ENCODE results near the gene ATRAID. TPM values are rescaled to one million over a fixed set of nuclear protein-coding genes. Genes with fewer than 3 reads are reported as not detected.

Gene ATRAID
- total RNA-seq, 1 donor, result 216 TPM

DNA sequence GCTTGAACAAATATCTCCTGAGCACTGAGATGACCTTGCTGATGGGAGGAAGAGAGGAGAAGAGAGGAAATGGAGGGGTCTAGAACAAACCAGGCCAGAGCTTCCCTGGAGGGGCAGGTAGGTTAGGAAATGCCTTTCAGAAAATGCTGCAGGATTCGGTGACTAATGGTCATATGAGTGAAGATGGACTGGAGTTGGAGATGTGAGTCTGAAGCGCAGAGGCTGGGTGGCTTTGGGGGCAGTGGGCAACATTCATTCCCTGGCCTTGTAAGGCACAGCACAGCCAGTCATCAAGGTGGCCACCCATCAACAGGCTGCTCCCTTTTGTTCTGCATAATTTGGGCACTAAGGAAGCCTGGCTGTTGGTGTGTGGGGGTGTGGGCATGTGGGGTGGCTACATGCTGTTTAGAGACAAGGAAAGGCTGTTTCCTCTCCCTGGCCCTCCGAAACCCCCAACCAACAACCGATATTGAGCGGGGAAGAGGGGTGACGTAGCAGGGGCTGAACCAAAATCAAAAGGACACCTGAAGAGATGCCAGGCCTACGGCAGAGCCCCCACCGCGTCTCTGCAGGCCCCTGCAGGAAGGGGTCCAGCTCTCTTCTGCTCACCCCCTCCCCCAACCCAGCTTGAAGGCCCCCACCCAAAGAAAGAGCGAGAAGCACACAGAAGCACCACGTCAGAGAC is 49.5 kb downstream of the ATRAID start:
- DNase-seq (ENCODE audit: low read depth), result no peak
- TF ChIP-seq, protein P1, sequence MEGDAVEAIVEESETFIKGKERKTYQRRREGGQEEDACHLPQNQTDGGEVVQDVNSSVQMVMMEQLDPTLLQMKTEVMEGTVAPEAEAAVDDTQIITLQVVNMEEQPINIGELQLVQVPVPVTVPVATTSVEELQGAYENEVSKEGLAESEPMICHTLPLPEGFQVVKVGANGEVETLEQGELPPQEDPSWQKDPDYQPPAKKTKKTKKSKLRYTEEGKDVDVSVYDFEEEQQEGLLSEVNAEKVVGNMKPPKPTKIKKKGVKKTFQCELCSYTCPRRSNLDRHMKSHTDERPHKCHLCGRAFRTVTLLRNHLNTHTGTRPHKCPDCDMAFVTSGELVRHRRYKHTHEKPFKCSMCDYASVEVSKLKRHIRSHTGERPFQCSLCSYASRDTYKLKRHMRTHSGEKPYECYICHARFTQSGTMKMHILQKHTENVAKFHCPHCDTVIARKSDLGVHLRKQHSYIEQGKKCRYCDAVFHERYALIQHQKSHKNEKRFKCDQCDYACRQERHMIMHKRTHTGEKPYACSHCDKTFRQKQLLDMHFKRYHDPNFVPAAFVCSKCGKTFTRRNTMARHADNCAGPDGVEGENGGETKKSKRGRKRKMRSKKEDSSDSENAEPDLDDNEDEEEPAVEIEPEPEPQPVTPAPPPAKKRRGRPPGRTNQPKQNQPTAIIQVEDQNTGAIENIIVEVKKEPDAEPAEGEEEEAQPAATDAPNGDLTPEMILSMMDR (IDR thresholded peaks at IDR 0.05; ENCODE audit: insufficient read depth, low read length), result no peak

DNA sequence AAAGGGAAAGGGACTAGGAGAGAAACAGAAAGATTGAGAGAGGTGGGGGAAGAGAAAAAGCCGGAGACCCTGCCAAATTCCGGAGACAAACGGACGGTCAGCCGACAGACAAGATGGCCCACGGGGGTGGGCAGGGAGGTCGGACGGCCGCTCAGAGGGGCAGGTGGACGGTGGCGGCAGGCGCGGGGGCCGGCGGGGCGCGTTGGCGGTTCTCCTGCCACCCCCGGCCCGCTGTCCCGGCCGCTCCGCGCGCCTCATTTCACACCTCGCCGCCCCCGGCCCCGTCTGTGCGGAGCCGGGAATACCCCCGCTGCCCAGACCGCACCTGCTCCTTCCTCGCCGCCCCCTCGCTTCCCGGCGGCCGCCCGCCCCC is 50.1 kb downstream of the ATRAID start:
- no peak overlapping the region for H3K4me3 ChIP-seq (ENCODE audit: low read depth, low read length)
- DNase-seq (ENCODE audit: low read depth), result no peak
- TF ChIP-seq, protein P1 (IDR thresholded peaks at IDR 0.05; ENCODE audit: insufficient read depth, low read length), result no peak

More for the DNA sequence above, 49.5 kb downstream of the ATRAID start:
- H3K4me3 ChIP-seq (ENCODE audit: low read depth, low read length), result no peak overlapping the region

DNA sequence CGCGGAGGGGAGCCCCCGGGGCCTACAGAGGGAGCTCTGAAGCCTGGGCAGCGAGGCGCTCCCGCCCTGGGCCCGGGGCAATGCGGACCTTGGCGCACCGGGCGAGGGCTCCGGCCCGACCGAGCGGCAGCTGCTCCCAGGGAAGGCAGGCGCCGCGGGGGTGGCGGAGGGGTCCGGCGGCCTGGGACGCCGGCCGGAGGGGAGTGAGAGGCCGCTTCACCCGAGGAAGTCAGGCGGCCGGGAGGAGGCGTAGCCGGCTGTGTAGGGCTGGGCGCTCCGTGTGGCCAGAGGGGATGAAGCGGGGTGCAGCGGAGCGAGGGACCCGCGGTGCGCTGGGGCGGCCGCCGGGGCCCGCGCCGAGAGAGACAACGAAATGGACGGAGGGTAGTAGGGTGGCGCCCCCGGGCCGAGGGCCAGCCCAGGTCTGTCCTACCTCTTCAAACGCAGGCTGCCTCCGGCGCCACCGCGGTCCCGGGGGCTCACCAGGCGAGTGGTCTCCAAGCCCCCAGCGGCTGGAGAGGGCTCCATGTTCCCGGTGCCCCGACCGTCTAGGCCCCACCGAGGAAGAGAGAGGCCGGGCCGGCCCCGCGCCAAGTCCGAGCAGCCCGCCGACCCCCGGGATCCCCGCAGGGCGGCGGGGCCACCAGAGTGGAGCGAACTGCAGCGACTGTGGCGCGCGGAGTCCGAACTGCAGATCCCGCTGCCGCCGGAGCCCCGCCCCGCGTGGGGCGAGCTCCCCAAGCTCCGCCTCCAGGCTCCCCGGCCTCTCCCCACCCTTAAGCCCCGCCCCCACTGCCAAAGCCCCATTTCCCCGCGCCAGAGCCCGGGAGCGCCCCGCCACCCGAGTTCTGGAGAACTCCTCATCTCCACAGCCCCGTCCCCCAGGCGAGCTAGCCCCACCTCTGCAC is 50.8 kb downstream of the ATRAID start, which contains the start of gene SLC30A3:
TSS of gene SLC30A3 (minus strand) at position 669 of the 908 bp plus-strand sequence. CDS start at position 528, 141 bp downstream.
- no peak for DNase-seq (ENCODE audit: low read depth)
- peak within 1 kb of the TSS; percentile 54 for H3K4me3 ChIP-seq (ENCODE audit: low read depth, low read length)

DNA sequence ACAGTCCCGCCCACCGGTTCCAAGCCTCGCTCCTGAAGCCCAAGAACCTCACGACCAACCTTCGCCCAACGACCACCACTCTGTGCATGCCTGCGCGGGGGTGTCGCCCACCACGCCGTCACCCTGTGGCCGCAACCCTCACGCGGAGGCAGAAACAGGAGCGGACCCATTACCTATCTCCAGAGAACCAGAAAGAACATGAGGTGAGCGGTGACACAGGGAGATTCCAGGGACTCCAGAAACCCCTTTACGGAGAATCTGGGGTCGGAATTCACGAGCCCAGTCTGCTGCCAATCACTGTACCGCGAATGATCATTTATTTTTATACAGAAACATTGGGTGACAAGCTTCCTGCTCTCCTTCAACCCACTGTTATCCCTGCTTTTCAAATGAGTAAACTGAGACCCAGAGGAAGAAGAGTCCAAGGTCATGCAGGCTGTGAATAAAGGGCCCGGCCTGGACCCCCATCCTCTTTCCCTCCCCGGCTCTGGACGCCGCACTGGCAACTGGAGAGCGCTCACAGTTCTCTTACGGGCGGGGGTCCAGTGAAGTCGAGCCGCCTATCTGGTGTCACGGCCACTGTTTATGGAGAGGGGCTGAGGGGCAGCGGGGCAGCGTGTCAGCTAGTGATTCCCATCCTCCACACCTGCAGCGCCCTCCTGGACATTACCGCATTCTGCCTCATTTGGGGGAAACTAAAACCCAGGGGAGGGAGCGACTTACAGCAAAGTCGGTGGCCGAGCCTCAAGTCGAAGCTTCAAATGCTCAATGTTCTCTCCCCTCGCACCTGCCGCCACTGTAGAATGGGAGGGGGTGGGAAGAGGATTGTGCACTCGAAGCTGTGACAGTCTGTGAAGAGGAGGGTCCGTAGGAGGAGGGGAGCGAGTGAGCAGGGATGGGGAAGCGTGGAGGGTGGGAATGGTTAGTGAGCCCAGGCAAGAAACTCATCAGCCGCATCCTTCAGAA is 51.7 kb downstream of the ATRAID start:
- peak overlapping the region; percentile 54 for H3K4me3 ChIP-seq (ENCODE audit: low read depth, low read length)
- DNase-seq (ENCODE audit: low read depth), result no peak
- TF ChIP-seq, protein P1 (IDR thresholded peaks at IDR 0.05; ENCODE audit: insufficient read depth, low read length), result no peak

More for the DNA sequence above, 50.8 kb downstream of the ATRAID start, which contains the start of gene SLC30A3:
- TF ChIP-seq, protein P1 (IDR thresholded peaks at IDR 0.05; ENCODE audit: insufficient read depth, low read length), result no peak

DNA sequence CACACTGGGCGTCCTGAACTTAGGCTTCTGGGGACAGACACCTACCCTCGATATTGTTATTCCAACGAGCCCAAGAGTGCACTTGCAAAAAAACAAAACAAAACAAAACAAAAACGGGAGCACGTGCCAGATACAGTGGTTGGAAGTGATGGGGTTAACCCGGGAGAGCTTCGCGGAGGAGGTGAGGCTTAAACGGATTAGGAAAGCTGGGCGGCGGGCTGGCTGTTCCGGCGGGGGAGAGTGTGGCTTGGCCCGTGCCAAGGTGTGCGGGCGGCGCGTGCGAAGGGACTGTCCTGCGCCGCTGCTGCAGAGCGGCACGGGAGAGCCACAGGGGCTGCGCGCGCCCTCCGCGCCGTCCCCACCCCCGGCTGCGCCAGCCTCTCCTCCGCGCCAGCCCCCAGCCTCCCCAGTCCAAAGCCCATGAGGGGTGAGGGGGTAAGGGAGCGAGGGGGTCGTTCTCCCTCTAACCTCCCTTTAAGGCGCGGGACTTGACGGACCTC is 52.5 kb downstream of the ATRAID start:
- H3K4me3 ChIP-seq (ENCODE audit: low read depth, low read length), result no peak overlapping the region
- TF ChIP-seq, protein P1 (IDR thresholded peaks at IDR 0.05; ENCODE audit: insufficient read depth, low read length), result no peak
- no peak for DNase-seq (ENCODE audit: low read depth)
